ENCODE measurements around the gene GJE1.

Gene GJE1

GRCh38 chr6:142167071-142167470, 34.3 kb downstream of the GJE1 start:
- no peak for DNase-seq

- no peak for DNase-seq
Measured at GRCh38 chr6:142167486-142167885, 34.8 kb downstream of the GJE1 start.

GRCh38 chr6:142171351-142171750, 38.6 kb downstream of the GJE1 start:
- no peak for DNase-seq

DNA sequence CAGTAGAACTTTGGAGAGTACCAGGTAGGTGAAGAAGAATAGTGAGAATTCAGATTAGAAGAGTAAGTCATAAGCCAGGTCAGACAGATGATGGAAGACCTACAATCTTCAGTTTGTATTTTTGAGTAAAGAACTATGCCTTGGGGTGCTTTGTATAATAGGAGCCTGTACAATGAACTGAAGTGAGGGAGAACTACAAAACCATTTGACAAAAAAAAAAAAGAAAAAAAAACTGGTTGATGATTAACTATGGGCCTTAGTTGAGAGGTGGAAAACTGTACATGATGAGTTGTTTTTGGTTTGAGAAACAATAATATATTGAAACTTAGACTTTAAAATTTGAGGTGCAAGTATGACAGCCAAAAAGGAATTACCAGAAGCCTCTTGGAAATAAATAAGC, 40.0 kb downstream of the GJE1 start:
- no peak for DNase-seq

GRCh38 chr6:142173980-142174379, 41.3 kb downstream of the GJE1 start:
- no peak for DNase-seq

- DNase-seq = no peak
Measured at GRCh38 chr6:142174703-142175102, 42.0 kb downstream of the GJE1 start.

- DNase-seq = no peak
Measured at GRCh38 chr6:142178129-142178528, 45.4 kb downstream of the GJE1 start.

- no peak for DNase-seq
Measured at GRCh38 chr6:142182004-142182403, 49.3 kb downstream of the GJE1 start.

DNA sequence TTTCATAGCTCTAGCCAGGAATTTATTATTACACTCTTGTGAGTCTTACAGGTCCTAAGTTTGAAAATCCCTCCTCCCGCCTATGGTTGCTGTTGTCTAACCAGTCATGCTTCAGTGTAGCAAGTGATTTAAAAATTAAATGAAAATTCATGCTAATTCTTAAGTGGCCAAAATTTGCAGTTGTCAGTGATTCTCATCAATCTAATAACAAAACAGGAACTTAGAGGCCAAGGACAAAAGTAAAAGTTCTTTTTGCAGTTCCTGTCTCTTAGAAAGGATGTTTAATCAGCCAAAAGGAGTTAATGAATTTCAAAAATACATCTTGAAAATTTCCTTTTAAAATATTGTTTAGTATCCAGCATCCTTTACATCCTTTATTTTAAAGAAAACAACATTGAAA, 50.6 kb downstream of the GJE1 start:
- no peak for DNase-seq

- no peak for DNase-seq
Measured at GRCh38 chr6:142184307-142184706, 51.6 kb downstream of the GJE1 start.

Measured in activated effector memory CD4-positive, alpha-beta T cell treated with Interleukin-2 at 50 U/mL for 16 hours (primary cell).